Pancreas (tissue), 10 donors: Measurements from ENCODE around the gene FAM222A. TPM values are rescaled to one million over a fixed set of nuclear protein-coding genes. Genes with fewer than 3 reads are reported as not detected.
"Not testable (repeated sequence)": the region's sequence is repeated elsewhere in the genome, so short reads cannot be mapped to it uniquely, and the experiment has no call there.

Experiments used
- ATAC-seq, 4 donors: fragments of 200-7000 bp; cut with Tn5 transposase; one replicate each; pipeline versions ENCODE4 v1.8.0 to v1.9.1; 2020; ENCODE audit warnings: mild to moderate bottlenecking in 4 of 4, moderate library complexity in 4 of 4
- DNase-seq, 6 donors: peaks; one replicate each; pipeline ENCODE4 v3.0.0-alpha.2; 2020
- FAIRE-seq: peaks from 2 replicates; lab custom pipeline; 2012; peaks lifted over from hg19 to GRCh38; lab: Jason Lieb, UNC
- H3K27ac ChIP-seq, 4 donors: fragments of 200-600 bp; sonication (generic); 1 replicate in 3 of 4; 2 replicates in 1 of 4; pipeline versions ENCODE4 v1.5.0 to v1.8.0; 2020
- H3K27me3 ChIP-seq, 4 donors: fragments of 200-600 bp; one replicate each; pipeline ENCODE4 v1.8.0; 2021
- H3K36me3 ChIP-seq, 3 donors: fragments of 200-600 bp; sonication (generic) in 1 of 3; one replicate each; pipeline versions ENCODE4 v1.5.0 to v1.8.0; 2020 to 2021
- H3K4me1 ChIP-seq, 3 donors: fragments of 200-600 bp; one replicate each; pipeline ENCODE4 v1.8.0; 2021
- H3K4me3 ChIP-seq, 4 donors: fragments of 200-600 bp; sonication (generic) in 2 of 4; one replicate each; pipeline versions ENCODE4 v1.5.0 to v1.8.0; 2020 to 2021
- H3K9me3 ChIP-seq, 4 donors: fragments of 200-600 bp; one replicate each; pipeline ENCODE4 v1.8.0; 2021
- WGBS, 2 donors: extraction: QIAGEN DNeasy Blood & Tissue Kit; methylation state at CpG; one replicate each; pipeline ENCODE4 v1.1.7; 2013; 5-methylcytosine and 5-hydroxymethylcytosine counted together
- intact Hi-C, 3 donors: fragments of 100-400 bp; cut with DNase I; formaldehyde crosslinking; loops; one replicate each; pipeline versions ENCODE4 v1.11.1 to v1.14.2; 2022
- polyA plus RNA-seq, 2 donors: library from polyadenylated mRNA; stranded (reverse); fragments of 200-250 nt; gene quantifications; one replicate each; pipeline ENCODE4 v1.2.3, GENCODE V29; 2013
- total RNA-seq, 6 donors: library from RNA; stranded (reverse); fragmentation: NEBNext Ultra II Directional in 4 of 6; extraction: Animal tissue kit (Norgen Biotek cat#: 25700) in 4 of 6; gene quantifications; one replicate each; pipeline versions ENCODE4 v1.2.1 to v1.2.4, GENCODE V29; 2021 to 2023
- TF ChIP-seq, protein P1 (sequence below), 4 donors: fragments of 200-600 bp; sonication (generic) in 3 of 4; IDR thresholded peaks; one replicate each; pipeline versions ENCODE4 v1.5.0 to v1.8.0; 2021; ENCODE audit warnings: antibody characterized with exemption in 4 of 4
- donor health status: healthy with polysubstance abuse.
- donor health status: DM: no; HTN: no; CAD: no; lungs with moderate emphysema.
- donor health status: DM: no; HTN: no; CAD: no.
- donor health status: control.
- donor health status: control.
- donor health status: Bipolar disorder and iron deficiency.
- donor health status: DM: yes; HTN: yes; CAD: no.
- donor health status: DM: no; HTN: no; CAD: no.
- donor health status: DM: no; HTN: no; CAD: no.
- donor health status: DM: yes; HTN: yes; CAD: no.

Gene FAM222A
- total and polyA plus RNA-seq, 8 donors: 2.1 to 14.6 (median 3.8) TPM

- TF ChIP-seq, protein P1, sequence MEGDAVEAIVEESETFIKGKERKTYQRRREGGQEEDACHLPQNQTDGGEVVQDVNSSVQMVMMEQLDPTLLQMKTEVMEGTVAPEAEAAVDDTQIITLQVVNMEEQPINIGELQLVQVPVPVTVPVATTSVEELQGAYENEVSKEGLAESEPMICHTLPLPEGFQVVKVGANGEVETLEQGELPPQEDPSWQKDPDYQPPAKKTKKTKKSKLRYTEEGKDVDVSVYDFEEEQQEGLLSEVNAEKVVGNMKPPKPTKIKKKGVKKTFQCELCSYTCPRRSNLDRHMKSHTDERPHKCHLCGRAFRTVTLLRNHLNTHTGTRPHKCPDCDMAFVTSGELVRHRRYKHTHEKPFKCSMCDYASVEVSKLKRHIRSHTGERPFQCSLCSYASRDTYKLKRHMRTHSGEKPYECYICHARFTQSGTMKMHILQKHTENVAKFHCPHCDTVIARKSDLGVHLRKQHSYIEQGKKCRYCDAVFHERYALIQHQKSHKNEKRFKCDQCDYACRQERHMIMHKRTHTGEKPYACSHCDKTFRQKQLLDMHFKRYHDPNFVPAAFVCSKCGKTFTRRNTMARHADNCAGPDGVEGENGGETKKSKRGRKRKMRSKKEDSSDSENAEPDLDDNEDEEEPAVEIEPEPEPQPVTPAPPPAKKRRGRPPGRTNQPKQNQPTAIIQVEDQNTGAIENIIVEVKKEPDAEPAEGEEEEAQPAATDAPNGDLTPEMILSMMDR (IDR thresholded peaks at IDR 0.05): no peak
- intact Hi-C loops: no loop called here
- Histone ChIP-seq H3K9me3 (no peaks in the 10 kb centered on the region), H3K36me3 (no peaks in the 10 kb centered on the region), H3K4me1 (no peaks in the 10 kb centered on the region), H3K27ac (no peak overlapping the region), H3K27me3 (no peaks in the 10 kb centered on the region), H3K4me3 (no peak overlapping the region)
- no peak for ATAC-seq
- no peak for DNase-seq
- WGBS, 2 donors: 74 to 85% methylated on average over 1 of the region's 1 CpG
- FAIRE-seq: no peak
Observed at GRCh38 chr12:109693160-109693559, 20.5 kb upstream of the FAM222A start.

- FAIRE-seq: no peak
- intact Hi-C loops: no loop called here
Observed at GRCh38 chr12:109693653-109694600, 19.7 kb upstream of the FAM222A start.

DNA sequence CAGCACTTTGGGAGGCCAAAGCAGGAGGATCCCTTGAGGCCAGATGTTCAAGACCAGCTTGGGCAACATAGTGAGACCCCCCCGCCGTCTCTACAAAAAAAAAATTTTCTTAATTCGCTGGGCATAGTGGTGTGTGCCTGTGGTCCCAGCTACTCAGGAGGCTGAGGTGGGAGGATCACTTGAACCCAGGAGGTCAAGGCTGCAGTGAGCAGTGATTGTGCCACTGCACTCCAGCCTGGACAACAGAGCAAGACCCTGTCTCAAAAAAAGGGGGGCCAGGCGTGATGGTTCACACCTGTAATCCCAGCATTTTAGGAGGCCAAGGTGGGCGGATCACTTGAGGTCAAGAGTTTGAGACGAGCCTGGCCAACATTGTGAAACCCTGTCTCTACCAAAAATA, 19.0 kb upstream of the FAM222A start:
- ATAC-seq, H3K27ac ChIP-seq, FAIRE-seq, H3K36me3 ChIP-seq, intact Hi-C loops, H3K4me1 ChIP-seq, DNase-seq, H3K9me3 ChIP-seq, H3K4me3 ChIP-seq, H3K27me3 ChIP-seq: not testable (repeated sequence)
- 71 to 84% methylated on average over 6 of the region's 6 CpGs for WGBS, 2 donors

More at GRCh38 chr12:109693653-109694600, 19.7 kb upstream of the FAM222A start:
- ATAC-seq (no peak), DNase-seq (no peak)
- Histone ChIP-seq H3K27me3 (no peaks in the 10 kb centered on the region), H3K4me3 (no peak overlapping the region), H3K4me1 (no peaks in the 10 kb centered on the region), H3K27ac (no peak overlapping the region), H3K9me3 (no peaks in the 10 kb centered on the region), H3K36me3 (no peaks in the 10 kb centered on the region)
- TF ChIP-seq, protein P1 (IDR thresholded peaks at IDR 0.05): no peak
- 56 to 57% methylated on average over 11 of the region's 11 CpGs for WGBS, 2 donors

- Histone ChIP-seq H3K4me1 (no peaks in the 10 kb centered on the region), H3K27me3 (no peaks in the 10 kb centered on the region), H3K9me3 (no peaks in the 10 kb centered on the region), H3K4me3 (no peak overlapping the region), H3K27ac (no peak overlapping the region), H3K36me3 (no peaks in the 10 kb centered on the region)
- FAIRE-seq (no peak), ATAC-seq (no peak), DNase-seq (no peak)
- intact Hi-C loops: no loop called here
- 86 to 92% methylated on average over 12 of the region's 12 CpGs for WGBS, 2 donors
- TF ChIP-seq, protein P1 (IDR thresholded peaks at IDR 0.05): no peak
Observed at GRCh38 chr12:109695416-109695815, 18.2 kb upstream of the FAM222A start.

DNA sequence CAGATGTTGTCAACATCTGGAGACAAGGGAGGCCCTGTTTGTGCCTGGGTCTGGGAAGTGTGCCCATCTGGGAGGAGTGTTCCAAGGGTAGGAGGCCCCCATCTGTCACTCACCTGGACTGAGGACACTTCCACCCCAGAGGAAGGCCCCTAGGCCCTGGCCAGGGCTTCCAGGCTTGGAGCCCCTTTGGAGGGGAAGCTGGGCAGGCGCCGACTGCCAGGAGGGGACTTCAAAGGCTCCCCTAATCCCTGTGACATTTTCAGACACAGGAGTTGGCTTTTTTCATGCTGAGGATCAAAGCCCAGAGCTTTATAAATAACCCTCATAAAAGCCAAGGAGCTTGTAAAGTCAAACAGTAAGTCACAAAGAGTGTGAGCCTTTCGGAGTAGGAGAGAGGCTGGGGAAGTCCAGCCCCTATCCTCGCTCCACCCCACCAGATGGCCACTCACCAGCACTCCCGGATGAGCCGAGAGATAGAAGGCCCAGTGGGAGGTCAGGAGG, 17.6 kb upstream of the FAM222A start:
- Histone ChIP-seq H3K4me1 (no peaks in the 10 kb centered on the region), H3K27me3 (no peaks in the 10 kb centered on the region), H3K4me3 (no peak overlapping the region), H3K9me3 (no peaks in the 10 kb centered on the region), H3K36me3 (no peaks in the 10 kb centered on the region), H3K27ac (no peak overlapping the region)
- intact Hi-C loops: no loop called here
- ATAC-seq (no peak), FAIRE-seq (no peak), DNase-seq (no peak)
- TF ChIP-seq, protein P1 (IDR thresholded peaks at IDR 0.05): no peak
- 70 to 78% methylated on average over 6 of the region's 6 CpGs for WGBS, 2 donors
